C4-2B (cell line): ENCODE results near the gene FMNL2.

Experiments
- H3K27ac ChIP-seq: fragments of 450-650 bp; 2 replicates; pipeline ENCODE4 v1.5.1; 2017
- ZFX ChIP-seq: fragments of 450-650 bp; IDR thresholded peaks from 2 replicates; pipeline ENCODE4 v1.6.1; 2017
- TF ChIP-seq, protein P1 (sequence below): fragments of 450-650 bp; conservative IDR thresholded peaks from 2 replicates; pipeline ENCODE4 v1.5.1; 2017; ENCODE audit warnings: mild to moderate bottlenecking

FMNL2 gene

DNA sequence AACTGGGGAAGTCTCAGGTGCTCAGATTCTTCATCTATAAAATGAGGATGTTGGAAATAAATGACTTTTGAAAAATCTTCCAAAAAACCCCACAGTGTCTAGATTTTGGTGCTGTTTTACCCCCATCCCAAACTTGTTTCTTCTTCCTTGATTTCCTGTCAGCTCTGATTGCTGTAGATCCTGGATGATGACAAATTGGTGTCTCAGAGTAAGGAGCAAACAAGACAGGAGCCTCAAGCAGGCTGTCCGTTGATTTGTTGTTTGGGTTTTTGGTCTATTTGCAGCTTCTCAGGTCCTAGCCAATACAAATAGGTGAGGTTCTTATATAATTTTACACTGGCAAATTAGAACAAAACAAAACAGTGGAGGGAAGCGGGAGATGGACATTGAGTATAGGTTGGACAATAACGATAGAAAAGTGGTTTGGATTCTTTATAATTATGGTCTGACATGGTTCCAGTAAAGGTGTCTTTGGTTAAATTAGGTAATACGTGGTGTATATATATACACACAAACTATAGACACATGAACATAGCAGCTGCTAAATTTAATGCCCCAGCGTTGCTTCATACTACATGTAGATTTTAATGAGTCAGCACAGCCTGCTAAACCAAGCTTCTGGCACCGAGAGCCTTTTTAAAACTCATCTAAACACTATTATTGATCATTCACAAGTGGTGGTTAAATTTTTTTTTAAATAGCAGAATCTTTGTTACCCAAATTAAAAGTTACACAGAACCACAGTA, 142.5 kb downstream of the FMNL2 start:
- H3K27ac ChIP-seq, result no peak overlapping the region
- TF ChIP-seq, protein P1, sequence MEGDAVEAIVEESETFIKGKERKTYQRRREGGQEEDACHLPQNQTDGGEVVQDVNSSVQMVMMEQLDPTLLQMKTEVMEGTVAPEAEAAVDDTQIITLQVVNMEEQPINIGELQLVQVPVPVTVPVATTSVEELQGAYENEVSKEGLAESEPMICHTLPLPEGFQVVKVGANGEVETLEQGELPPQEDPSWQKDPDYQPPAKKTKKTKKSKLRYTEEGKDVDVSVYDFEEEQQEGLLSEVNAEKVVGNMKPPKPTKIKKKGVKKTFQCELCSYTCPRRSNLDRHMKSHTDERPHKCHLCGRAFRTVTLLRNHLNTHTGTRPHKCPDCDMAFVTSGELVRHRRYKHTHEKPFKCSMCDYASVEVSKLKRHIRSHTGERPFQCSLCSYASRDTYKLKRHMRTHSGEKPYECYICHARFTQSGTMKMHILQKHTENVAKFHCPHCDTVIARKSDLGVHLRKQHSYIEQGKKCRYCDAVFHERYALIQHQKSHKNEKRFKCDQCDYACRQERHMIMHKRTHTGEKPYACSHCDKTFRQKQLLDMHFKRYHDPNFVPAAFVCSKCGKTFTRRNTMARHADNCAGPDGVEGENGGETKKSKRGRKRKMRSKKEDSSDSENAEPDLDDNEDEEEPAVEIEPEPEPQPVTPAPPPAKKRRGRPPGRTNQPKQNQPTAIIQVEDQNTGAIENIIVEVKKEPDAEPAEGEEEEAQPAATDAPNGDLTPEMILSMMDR, result no peak
- no peak for TF ChIP-seq ZFX

- no peak overlapping the region for H3K27ac ChIP-seq
These were observed 144.3 kb downstream of the FMNL2 start for GRCh38 chr2:152479282-152479681.

DNA sequence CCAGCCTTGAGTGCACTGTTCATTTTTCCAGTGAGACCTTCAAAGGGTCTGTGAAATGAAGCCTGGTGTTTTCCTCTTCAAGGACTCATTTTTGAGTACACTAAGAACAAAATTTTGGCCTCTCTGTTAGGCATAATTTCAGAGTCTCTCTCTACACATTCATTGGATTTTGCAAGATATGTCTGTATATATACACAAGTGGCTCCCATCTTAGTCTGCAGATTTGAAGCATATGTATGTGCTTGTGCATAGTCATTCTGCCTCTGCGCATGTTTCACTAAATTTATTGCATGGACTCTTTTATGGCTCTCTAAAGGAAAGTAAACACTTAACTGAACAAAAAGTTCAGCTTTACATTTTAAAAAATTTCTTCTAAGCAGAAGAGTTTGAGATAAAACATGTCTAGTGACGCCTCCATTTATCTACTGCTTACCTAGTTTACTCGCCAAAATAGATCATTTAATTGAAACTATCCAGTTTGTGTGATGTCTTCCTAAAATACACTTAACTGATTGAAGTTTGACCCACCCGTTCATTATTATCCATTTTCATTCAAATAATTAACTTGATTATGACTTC, 145.9 kb downstream of the FMNL2 start:
- TF ChIP-seq ZFX, result no peak
- TF ChIP-seq, protein P1, result no peak
- H3K27ac ChIP-seq, result no peak overlapping the region

More at GRCh38 chr2:152479282-152479681, 144.3 kb downstream of the FMNL2 start:
- no peak for TF ChIP-seq ZFX
- TF ChIP-seq, protein P1, result no peak

- H3K27ac ChIP-seq, result no peak overlapping the region
- TF ChIP-seq, protein P1, result no peak
- no peak for TF ChIP-seq ZFX
These were observed 147.1 kb downstream of the FMNL2 start for GRCh38 chr2:152481881-152482583.

- H3K27ac ChIP-seq, result no peak overlapping the region
These were observed 148.5 kb downstream of the FMNL2 start for GRCh38 chr2:152483276-152484063.

DNA sequence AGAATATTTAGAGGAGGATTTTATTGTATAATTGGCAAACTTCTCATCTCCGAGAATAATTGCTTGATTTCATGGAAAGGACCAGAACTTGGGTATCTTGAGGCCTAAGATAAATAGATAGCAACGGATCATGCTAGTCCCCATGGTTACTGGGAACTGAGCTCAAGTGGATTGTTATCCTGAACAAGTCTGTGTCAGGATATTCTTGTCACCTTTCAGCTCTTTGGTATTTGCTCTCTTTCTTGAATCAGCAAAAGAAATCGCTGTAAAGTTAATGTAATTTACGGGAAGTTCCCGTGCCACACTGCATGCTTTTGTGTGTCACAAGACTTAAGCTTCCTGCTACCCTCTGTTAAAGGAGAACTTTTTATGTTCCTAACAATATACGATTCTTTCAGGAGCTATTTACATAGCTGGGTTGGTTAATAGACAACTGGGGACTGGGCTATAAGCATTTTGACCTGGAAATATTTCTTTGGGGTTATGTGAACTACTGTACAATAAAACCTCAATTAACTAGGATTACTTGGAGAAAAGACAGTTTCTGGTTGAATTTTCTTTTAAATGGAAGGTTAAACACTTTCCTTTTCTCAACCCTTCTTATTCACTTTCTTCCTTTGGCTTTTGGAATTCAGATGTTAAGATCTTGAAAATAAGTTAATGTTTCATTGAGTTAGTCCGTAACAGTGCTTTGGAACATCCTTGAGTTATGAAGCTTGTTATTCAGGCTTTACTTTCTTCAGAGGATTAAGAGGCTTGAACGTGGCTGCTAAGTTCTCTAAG, 151.2 kb downstream of the FMNL2 start:
- no peak overlapping the region for H3K27ac ChIP-seq
- TF ChIP-seq, protein P1, result no peak
- no peak for TF ChIP-seq ZFX

More at GRCh38 chr2:152483276-152484063, 148.5 kb downstream of the FMNL2 start:
- no peak for TF ChIP-seq ZFX
- TF ChIP-seq, protein P1, result no peak
